HAP-1 (cell line): ENCODE measurements around the gene TEX13D.

ENCODE experiments used
- DNase-seq, 2 experiments: peaks; one replicate each; pipeline ENCODE4 v3.0.0-alpha.2; 2016 to 2020; ENCODE audit warnings: low spot score in 2 of 2
- H3K27me3 ChIP-seq: fragments of 250-450 bp; sonication (Bioruptor Pico); 2 replicates; pipeline ENCODE4 v1.5.1; 2020; ENCODE audit warnings: low read depth, mild to moderate bottlenecking, moderate library complexity
- H3K36me3 ChIP-seq: fragments of 250-450 bp; sonication (Bioruptor Pico); replicated peaks from 2 replicates; pipeline ENCODE4 v1.5.1; 2020; ENCODE audit warnings: mild to moderate bottlenecking
- H3K4me1 ChIP-seq: fragments of 250-450 bp; sonication (Bioruptor Pico); 2 replicates; pipeline ENCODE4 v1.5.1; 2020; ENCODE audit warnings: mild to moderate bottlenecking
- H3K4me3 ChIP-seq: fragments of 250-450 bp; sonication (Bioruptor Pico); 2 replicates; pipeline ENCODE4 v1.5.1; 2020; ENCODE audit warnings: mild to moderate bottlenecking, moderate library complexity
- H3K9me3 ChIP-seq: fragments of 250-450 bp; sonication (Bioruptor Pico); 2 replicates; pipeline ENCODE4 v1.5.1; 2020; ENCODE audit warnings: mild to moderate bottlenecking, moderate library complexity
- in situ Hi-C: fragments of 300-500 bp; cut with MboI; formaldehyde crosslinking; loops from 3 replicates; pipeline ENCODE4 v1.14.3; 2020; ENCODE audit warnings: low sequenced_read_pairs, inconsistent platforms, mixed read lengths

TEX13D gene

DNA sequence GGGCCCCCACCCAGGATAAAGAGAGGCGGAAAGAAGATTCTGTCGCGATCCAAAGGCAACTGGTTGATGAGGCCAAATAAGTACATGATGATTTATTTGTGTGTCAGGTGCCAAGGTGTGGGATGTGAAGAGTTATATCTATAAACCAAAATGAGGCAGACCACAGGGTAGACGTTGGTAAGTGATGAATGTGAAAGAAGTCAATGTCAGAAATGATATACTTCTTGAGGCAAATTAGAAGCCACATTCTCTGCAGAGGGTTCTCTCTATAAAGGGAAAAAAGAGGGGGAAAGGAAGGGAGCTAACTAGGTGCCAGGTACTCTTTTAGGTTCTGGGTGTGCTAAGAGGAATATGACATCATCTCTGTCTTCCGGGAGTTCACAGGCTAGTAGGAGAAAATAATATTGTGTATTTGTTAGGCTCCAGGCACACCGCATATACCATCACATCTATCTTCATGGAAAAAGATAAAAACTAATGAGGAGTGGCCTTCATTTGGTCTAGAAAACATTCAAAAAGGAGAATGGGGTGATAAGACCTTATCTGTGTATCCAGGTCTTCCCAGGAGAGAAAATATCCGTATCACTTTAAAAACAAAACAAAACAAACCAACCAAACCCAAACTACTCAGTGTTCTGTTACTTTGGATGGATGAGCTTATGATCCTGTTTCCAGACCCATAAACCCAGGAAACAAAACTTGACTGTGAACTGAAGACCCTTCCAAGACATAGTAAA is 9.1 kb downstream of the TEX13D start:
- Histone ChIP-seq H3K36me3 (no peaks in the 10 kb centered on the region), H3K9me3 (no peaks in the 10 kb centered on the region), H3K4me3 (no peak overlapping the region), H3K4me1 (no peaks in the 10 kb centered on the region), H3K27me3 (peaks cover 2% of the 10 kb centered on the region; the same call in 1 of the 2 replicates)
- DNase-seq = no peak
- in situ Hi-C loops = no loop called here

DNA sequence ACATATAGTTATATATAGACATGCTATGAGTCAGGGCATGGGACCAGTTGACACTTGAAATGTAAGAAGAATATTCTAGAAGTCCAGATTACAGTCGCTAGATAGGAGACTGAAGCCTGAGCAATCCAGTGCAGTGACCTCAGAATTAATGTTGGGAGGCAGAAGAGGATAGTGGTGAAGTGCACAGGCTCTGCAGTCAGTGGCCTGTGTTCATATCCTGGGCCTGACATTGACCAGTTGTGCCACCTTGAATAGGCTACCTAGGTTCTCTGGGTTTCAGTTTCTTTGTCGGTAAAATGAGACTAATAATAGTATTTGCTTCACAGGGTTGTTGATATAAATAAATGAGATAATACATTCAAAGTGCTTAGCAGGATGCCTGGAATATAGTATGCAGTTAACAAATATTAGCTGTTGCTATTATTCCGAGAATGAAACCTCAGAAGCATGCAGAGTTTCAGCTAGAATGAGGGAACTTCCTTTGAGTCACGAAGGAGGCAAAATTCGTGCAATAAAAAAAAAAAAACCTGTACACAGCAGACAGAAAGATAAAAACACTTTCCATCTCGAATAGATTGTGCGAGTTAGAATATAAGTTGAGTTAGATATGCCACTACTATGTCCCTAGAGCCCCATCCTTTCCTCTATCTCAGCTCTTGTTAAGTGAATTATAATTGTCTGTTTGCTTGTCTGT is 9.9 kb downstream of the TEX13D start:
- no peak for DNase-seq
- Histone ChIP-seq H3K4me1 (no peaks in the 10 kb centered on the region), H3K27me3 (peaks cover 2% of the 10 kb centered on the region; the same call in 1 of the 2 replicates), H3K9me3 (no peaks in the 10 kb centered on the region), H3K36me3 (no peaks in the 10 kb centered on the region), H3K4me3 (no peak overlapping the region)
- in situ Hi-C loops = no loop called here

DNA sequence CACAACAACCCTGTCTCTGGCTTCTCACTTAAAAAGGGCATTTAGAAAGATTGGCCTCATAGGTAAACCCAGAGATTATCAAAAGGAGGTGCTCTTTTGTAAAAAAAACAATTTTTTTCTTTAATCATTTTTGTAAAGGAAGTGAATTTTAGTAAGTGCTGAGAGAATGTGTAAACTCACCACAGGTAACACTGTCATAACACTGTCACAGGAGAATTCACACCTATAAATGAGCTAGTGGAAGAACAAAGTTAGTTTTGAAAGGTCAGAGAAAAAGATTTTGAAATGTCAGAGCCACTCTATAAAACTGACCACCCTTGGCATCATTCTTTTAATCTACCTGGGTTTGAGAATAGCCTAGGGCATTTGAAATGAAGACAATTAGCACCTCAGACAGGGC is 10.6 kb downstream of the TEX13D start:
- in situ Hi-C loops = no loop called here
- H3K9me3 ChIP-seq = no peaks in the 10 kb centered on the region
- peaks cover 2% of the 10 kb centered on the region; the same call in 1 of the 2 replicates for H3K27me3 ChIP-seq

DNA sequence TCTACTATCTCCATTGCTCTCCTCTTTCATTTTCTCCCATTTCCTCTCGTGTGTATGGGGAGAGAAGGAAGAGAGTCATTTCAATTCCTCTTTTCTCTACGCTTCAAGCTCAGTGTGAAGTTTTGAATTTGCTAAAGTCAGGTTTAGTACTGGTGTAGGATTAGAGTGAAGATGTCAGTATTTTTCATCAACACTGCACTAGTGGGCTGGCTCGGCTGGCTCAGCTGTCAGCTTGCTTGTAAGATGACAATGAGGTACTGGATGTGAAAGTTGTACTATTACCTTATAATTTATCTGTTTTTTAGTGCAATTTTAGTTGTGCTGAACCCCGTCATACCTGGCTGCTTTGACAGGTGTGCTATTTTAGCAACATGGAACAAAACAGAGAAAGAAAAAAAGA is 11.8 kb downstream of the TEX13D start:
- H3K4me1 ChIP-seq = no peaks in the 10 kb centered on the region
- in situ Hi-C loops = no loop called here
- DNase-seq = no peak
- no peaks in the 10 kb centered on the region for H3K9me3 ChIP-seq
- peaks cover 2% of the 10 kb centered on the region; the same call in 1 of the 2 replicates for H3K27me3 ChIP-seq
- no peaks in the 10 kb centered on the region for H3K36me3 ChIP-seq
- no peak overlapping the region for H3K4me3 ChIP-seq

More for the DNA sequence above, 10.6 kb downstream of the TEX13D start:
- H3K4me1 ChIP-seq = no peaks in the 10 kb centered on the region
- no peak for DNase-seq
- H3K4me3 ChIP-seq = no peak overlapping the region
- H3K36me3 ChIP-seq = no peaks in the 10 kb centered on the region

DNA sequence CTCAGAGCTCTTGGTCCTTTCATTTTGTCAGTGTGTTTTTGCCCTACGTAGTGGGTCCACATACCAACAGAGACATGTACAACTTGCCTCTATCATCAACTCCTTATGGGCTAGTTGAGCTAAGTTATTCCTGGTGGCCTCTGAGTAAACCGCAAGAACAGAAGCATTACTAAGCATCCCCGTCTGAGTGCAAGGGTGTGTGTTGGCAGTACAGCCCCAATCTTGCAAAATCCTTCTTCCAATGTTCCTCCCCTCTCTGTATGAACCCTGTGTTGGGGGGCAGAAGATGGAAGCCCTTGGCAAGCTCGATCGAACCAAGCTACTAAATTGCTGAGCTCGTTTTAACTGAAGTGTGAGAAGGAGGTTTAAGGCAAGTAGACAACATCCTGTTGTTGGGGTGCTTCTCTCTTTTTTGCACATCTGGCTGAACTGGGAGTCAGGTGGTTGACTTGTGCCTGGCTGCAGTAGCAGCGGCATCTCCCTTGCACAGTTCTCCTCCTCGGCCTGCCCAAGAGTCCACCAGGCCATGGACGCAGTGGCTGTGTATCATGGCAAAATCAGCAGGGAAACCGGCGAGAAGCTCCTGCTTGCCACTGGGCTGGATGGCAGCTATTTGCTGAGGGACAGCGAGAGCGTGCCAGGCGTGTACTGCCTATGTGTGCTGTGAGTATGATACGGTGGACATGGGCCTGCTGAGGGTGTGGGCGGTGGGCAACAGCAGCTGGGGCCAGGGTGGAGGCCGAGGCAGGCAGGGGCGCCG is 13.8 kb downstream of the TEX13D start, which contains the start of gene SH2D1A:
SH2D1A (plus strand) TSS at position 447 of the 760 bp plus-strand sequence; CDS start at position 527, 80 bp downstream.
- Histone ChIP-seq H3K36me3 (no peaks in the 10 kb centered on the region), H3K27me3 (peaks cover 2% of the 10 kb centered on the region; the same call in 1 of the 2 replicates), H3K9me3 (no peaks in the 10 kb centered on the region), H3K4me1 (no peaks in the 10 kb centered on the region), H3K4me3 (no peak within 1 kb of the TSS)
- in situ Hi-C loops = no loop called here
- no peak for DNase-seq

- no peak overlapping the region for H3K4me3 ChIP-seq
These were observed 14.4 kb downstream of the TEX13D start for GRCh38 chrX:124346877-124347241.

GRCh38 chrX:124347242-124347641 is 14.8 kb downstream of the TEX13D start:
- Histone ChIP-seq H3K4me3 (no peak overlapping the region), H3K9me3 (no peaks in the 10 kb centered on the region), H3K36me3 (no peaks in the 10 kb centered on the region), H3K27me3 (peaks cover 2% of the 10 kb centered on the region; the same call in 1 of the 2 replicates), H3K4me1 (no peaks in the 10 kb centered on the region)
- no peak for DNase-seq
- in situ Hi-C loops = no loop called here

More at GRCh38 chrX:124346877-124347241, 14.4 kb downstream of the TEX13D start:
- DNase-seq = no peak
- in situ Hi-C loops = no loop called here
- H3K36me3 ChIP-seq = no peaks in the 10 kb centered on the region
- peaks cover 2% of the 10 kb centered on the region; the same call in 1 of the 2 replicates for H3K27me3 ChIP-seq
- H3K9me3 ChIP-seq = no peaks in the 10 kb centered on the region
- no peaks in the 10 kb centered on the region for H3K4me1 ChIP-seq

GRCh38 chrX:124348182-124348581 is 15.7 kb downstream of the TEX13D start:
- DNase-seq = no peak
- in situ Hi-C loops = no loop called here
- no peaks in the 10 kb centered on the region for H3K36me3 ChIP-seq
- no peak overlapping the region for H3K4me3 ChIP-seq
- H3K9me3 ChIP-seq = no peaks in the 10 kb centered on the region
- peaks cover 2% of the 10 kb centered on the region; the same call in 1 of the 2 replicates for H3K27me3 ChIP-seq
- H3K4me1 ChIP-seq = no peaks in the 10 kb centered on the region

- Histone ChIP-seq H3K4me1 (no peaks in the 10 kb centered on the region), H3K4me3 (no peak overlapping the region), H3K36me3 (no peaks in the 10 kb centered on the region), H3K27me3 (peaks cover 2% of the 10 kb centered on the region; the same call in 1 of the 2 replicates), H3K9me3 (no peaks in the 10 kb centered on the region)
- DNase-seq = no peak
- in situ Hi-C loops = no loop called here
These were observed 16.5 kb downstream of the TEX13D start for GRCh38 chrX:124348885-124349453.

GRCh38 chrX:124354648-124355047 is 22.2 kb downstream of the TEX13D start:
- no peak for DNase-seq
- Histone ChIP-seq H3K9me3 (no peaks in the 10 kb centered on the region), H3K27me3 (peaks cover 4% of the 10 kb centered on the region; the same call in 1 of the 2 replicates), H3K36me3 (no peaks in the 10 kb centered on the region), H3K4me3 (no peak overlapping the region), H3K4me1 (no peaks in the 10 kb centered on the region)
- in situ Hi-C loops = no loop called here

DNA sequence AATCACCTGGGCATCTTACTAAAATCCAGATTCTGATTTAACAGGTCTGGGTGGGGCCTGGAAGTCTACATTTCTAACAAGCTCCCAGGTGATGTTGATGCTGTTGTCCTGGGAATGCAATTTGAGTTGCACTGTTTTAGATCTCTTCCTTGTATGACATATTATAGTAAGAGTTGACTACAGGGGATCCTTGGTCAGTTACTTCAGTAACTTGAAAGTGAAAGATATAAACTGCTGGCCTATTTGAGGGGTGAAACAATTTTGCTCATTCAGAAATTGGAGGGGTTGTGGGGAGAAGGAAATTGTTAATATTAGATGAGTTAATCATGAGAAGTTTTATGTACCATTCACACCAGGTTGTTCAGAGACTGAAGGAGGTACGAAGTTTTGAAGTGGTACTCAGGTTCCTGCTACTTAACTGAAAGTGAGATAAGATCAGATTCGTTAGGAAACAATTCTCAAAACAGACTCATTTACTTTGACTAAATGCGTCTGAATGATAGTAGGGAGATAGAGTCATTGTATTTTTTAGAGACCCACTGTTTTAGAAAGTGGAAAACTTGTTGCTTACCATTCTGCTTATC is 26.4 kb downstream of the TEX13D start:
- no peak overlapping the region for H3K4me3 ChIP-seq
- no peaks in the 10 kb centered on the region for H3K9me3 ChIP-seq
- H3K36me3 ChIP-seq = no peaks in the 10 kb centered on the region
- 0 out of 2 replicates have a peak, but pooled peaks cover 2% of the 10 kb centered on the region for H3K27me3 ChIP-seq
- no peaks in the 10 kb centered on the region for H3K4me1 ChIP-seq
- DNase-seq = no peak
- in situ Hi-C loops = no loop called here

DNA sequence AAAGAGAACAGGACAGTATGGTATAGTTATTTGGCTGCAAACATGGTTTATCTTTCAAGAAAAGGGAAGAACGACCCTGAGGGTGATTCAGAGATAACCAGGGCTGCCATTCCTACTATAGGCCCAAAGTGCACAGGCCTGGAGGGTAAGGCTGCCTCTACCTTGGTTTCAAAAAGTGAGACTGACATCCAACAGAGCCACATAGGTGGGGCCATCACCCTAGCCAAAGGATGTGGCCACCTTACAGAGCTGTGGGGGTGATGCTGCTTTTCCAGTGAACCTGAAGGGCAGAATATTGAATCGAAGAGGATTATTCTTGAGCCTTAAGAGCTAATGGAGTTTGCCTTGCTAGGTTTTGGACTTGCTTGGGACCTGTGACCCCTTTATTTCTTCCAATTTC is 29.6 kb downstream of the TEX13D start:
- in situ Hi-C loops = no loop called here
- Histone ChIP-seq H3K4me3 (no peak overlapping the region), H3K9me3 (no peaks in the 10 kb centered on the region), H3K36me3 (no peaks in the 10 kb centered on the region), H3K27me3 (0 out of 2 replicates have a peak, but pooled peaks cover 2% of the 10 kb centered on the region), H3K4me1 (no peaks in the 10 kb centered on the region)
- no peak for DNase-seq

- Histone ChIP-seq H3K4me1 (no peaks in the 10 kb centered on the region), H3K36me3 (no peaks in the 10 kb centered on the region), H3K27me3 (0 out of 2 replicates have a peak, but pooled peaks cover 2% of the 10 kb centered on the region), H3K4me3 (no peak overlapping the region), H3K9me3 (no peaks in the 10 kb centered on the region)
- in situ Hi-C loops = no loop called here
- DNase-seq = no peak
These were observed 30.3 kb downstream of the TEX13D start for GRCh38 chrX:124362761-124363160.
